HG03558 (cell line): ENCODE results near the gene PSMB5.

ENCODE experiments used
- ATAC-seq: cut with Tn5 transposase; IDR thresholded peaks from one replicate; pipeline ENCODE4 v1.9.1; 2021; ENCODE audit warnings: moderate number of reproducible peaks; ENCODE audit not compliant: unreplicated experiment; ENCODE audit errors: extremely low read depth

Gene PSMB5

GRCh38 chr14:23060536-23061260, 26.0 kb upstream of the PSMB5 start:
- no peak for ATAC-seq

DNA sequence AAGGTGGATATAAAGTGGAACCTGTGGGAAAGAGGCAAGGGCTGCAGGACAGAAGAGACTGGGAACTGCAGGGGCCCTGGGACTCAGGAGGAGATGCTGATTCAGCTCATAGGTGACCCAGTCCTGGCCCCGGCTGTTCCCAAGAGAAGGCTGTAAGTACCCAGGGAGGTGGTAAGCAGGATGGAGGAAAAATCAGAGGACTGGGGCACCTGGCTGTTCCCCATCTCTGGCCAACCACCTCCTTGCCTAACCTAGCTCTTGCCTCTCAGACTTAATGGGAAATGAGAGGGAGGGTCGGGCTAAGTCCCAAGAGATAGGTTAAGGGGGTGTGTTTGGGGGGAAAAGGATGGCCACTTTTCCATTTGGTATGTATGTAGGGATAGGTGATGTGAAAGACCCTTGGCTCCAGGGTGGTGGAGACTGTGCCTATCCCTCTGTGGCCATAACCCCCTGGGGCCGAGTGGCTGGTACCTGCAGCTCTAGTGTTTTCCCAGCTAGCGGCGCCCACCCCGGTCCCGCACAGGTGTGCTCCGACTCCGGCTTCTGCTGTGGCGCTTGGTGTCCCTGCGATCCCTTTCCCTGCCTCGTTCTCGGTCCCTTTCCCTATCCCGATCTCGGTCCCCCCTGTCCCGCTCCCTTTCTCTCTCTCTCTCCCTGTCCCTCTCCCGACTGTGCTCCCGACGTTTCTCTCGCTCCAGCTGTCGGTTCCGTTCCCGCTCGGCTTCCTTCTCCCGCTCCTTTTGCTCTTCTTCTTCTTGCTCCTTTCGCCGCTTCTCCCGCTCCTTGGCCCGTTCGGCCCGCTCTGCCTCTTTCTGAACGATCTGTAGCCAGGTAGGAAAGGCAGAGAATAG, 24.2 kb upstream of the PSMB5 start:
- ATAC-seq = no peak

GRCh38 chr14:23057757-23058653, 23.3 kb upstream of the PSMB5 start:
- no peak for ATAC-seq

GRCh38 chr14:23056956-23057756, 22.5 kb upstream of the PSMB5 start, which contains the start of gene CDH24:
Gene CDH24, minus strand, starts transcription at chr14:23057520. Its CDS starts 1,787 bp downstream, at chr14:23055733.
- ATAC-seq = no peak

- no peak for ATAC-seq
Observed at GRCh38 chr14:23056145-23056955, 21.6 kb upstream of the PSMB5 start.

DNA sequence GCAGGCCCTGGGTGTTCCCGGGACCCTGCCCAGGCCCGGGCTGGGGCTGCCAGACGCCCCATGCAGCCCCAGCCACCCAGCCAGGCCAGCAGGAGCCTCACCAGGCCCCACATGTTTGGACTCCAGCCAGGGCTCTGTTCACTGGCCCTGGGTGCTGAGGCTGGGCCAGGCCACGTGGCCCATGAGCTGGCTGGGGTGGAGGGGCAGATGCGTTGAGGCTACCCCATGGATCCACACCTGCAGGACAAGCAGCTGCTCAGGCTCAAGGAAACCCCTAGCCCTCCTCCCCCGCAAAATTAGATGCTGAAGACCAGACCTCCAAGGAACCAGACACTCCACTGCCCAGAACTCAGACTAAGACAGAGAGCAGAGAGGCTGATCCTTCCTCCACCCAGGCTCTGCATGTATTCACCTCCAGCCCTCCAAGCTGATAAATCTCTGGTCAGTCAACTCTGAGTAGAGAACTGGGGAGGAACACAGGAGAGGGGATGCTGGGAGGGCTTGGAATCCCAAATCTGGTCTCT, 21.0 kb upstream of the PSMB5 start:
- ATAC-seq = no peak

DNA sequence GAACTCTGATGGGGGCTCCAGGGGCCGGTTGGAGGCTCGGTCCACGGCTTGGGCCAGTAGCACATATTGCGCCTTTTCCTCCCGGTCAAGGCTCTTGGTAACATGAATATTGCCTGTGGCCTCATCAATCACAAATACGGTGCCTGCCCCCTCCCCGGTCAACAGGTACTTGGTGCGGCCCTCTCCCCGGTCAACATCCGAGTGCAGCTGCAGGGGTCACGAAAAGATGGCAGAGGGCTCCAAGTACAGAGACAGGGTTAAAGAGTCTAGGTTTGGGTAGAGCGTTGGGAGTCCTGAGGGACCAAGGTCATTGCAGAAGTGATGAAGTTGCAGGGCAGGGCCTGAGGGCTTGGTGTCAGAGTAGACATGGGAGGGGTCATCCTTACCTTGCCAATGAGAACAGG, 20.4 kb upstream of the PSMB5 start:
- ATAC-seq = no peak

DNA sequence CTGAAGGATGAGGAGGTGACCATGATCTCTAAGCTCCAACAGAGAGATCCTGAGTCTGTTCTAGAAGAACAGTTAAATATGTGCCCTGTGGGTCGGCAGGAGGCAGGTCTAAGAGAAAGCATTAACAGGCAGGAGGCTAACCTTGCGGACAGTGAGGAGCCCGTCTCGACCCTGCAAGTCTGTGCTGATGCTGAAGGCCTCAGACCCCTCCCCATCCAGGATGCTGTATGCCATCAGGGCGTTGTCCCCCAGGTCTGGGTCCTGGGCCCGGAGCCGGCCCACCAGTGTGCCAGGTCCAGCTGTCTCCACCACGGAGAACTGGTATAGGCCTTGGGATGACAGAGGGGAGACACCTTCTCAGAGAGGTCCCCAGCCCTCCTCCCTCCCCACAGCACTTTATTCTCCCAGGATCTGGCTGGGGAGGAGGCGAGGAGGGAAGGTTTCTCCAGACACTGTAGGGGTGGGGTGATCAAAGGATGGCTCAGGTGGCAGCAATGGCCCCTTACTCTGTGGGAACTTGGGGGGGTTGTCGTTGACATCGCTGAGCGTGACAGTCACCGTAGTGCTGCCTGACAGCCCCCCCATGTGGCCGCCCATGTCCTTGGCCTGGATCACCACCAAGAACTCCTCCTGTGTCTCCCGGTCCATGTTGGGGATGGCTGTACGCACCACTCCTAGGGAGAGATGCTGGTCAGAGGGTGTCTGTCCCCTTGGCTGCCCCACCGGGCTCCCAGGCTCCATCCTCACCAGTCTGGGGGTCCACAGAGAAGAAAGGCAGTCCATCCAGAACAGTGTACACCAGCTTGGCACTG, 19.5 kb upstream of the PSMB5 start:
- no peak for ATAC-seq

GRCh38 chr14:23053426-23053825, 18.7 kb upstream of the PSMB5 start:
- ATAC-seq = no peak

DNA sequence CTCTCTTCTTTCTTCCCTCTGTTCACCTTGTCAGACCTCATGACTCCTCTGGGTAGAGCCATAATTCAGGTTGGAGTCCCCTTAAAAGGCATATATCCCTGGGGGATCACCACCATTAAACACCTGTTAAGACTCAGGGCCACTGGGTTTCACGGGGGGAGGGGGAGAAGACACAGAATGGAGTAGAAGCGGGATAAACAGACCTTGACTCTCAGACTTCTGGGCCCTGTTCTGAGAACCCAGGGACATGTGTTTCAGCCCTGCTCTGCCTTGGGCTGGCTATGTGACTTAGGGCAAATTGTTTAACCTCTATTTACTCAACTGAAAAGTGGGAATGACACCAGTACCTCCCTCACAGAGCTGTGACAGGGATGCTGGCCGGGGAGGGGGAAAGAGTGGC, 18.0 kb upstream of the PSMB5 start:
- no peak for ATAC-seq

DNA sequence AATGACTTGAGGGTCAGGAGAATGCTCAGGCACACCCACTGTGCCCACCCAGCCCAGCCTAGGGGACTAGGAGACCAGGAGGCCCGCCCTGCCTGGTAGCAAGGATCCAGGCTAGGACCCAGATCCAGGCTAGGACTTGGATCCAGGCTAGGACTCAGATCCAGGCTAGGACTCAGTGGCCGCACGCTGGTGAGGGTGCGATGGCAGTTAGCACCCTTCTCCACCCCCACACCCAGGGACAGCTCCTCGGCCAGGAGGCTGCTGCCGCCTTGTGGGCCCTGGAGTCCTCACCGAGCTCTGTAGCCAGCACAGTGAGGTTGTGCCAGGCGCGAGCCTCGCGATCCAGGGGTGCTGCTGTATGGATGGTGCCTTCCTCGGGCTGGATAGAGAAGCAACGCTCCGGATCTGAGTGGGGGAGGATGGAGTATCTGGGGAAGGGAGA, 17.5 kb upstream of the PSMB5 start:
- no peak for ATAC-seq

DNA sequence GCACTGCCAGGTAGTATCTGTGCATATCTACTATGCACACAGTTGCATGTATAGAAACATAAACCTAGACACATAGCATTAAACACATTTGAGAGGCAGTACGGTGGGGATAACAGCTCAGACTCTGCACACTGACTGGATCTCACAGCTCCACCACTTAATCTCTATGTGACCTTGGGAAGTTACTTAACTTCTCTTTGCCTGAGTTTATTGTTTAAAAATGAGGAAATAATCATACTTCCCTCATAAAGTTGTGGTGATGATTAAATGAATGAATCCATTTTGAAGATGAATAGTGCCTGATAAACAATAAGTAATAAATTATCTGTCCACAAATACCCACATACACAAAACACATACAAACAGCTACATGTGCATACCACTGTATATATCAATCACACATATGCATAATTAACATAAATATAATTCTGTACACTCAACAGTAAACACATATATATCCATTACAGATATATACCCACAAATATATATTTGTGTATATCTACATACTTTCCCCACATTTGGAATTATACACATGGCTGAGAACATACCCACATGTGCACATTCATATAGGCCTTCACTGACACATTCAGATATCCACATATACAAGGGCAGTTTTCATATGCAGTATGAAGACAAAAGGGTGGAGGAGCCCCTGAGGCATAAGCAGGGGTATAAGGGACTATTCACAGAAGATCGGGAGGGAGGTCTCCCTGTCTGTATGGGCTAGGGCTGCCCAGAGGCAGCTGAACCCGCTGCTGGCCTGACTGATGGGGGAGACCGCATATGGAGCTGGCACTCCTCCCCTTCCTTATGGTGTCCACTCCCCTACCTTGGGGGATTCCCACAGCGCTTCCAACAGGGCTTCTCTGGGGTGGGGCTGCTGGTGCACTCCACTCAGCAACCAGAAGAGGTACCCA, 16.7 kb upstream of the PSMB5 start:
- no peak for ATAC-seq

GRCh38 chr14:23049011-23049410, 14.3 kb upstream of the PSMB5 start:
- no peak for ATAC-seq

DNA sequence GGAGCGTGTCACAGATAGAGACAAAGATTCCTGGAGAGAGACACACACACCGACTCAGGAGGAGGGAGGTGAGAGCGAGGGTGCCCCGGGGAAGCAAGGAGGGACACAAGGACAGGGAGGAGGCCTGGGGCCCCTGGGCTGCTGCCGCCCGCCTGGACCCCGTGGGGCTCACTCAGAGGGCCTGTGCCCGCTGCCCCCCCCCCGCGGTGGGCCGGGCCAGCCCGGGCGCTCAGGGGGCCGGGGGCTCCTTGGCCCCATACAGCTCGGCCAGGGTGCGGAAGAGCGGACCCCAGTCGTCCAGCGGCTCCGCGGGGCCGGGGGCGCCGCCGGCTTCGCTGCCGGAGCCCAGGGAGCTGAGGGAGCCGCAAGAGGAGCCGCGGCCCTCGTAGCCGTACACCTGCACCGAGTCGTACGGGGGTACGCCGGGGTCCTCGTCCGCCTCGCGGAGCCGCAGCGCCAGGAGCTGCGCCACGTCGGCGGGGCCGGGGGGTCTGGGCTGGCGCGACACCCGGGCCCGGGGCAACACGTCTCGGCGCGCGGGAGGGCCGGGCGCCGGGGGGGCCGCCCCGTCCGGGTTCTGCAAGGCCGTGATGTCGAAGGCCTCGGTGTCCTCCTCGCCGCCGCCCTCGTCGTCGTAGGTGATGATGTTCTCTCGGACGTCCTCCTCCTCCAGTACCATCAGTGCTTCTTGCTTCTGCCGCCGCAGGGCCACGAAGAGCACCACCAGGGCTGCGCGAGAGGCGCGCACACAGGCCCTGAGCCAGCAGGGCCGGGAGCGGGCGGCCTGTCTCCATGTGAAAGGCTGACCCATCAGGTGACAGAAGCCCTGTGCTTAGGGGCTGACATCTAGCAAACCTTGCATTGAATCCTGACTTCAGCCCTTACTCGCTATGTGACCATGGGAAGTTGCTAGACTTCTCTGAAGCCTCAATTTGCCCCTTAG, 13.3 kb upstream of the PSMB5 start:
- ATAC-seq = no peak

GRCh38 chr14:23047034-23047634, 12.4 kb upstream of the PSMB5 start:
- ATAC-seq = no peak
